Hematopoietic multipotent progenitor cell treated with erythropoietin and hydrocortisone succinate and interleukin-3 and kit ligand, for 6 days (in vitro differentiated cells): ENCODE measurements around the gene PYCARD.

Source experiments
- DNase-seq: peaks from one replicate; pipeline ENCODE4 v3.0.0-alpha.2; 2015

PYCARD gene

GRCh38 chr16:31189412-31189778, 13.2 kb downstream of the PYCARD start:
- DNase-seq: no peak

- DNase-seq: no peak
Observed at GRCh38 chr16:31188450-31189411, 13.8 kb downstream of the PYCARD start.

- DNase-seq: no peak
Observed at GRCh38 chr16:31187808-31188189, 14.8 kb downstream of the PYCARD start.

GRCh38 chr16:31186930-31187807, 15.4 kb downstream of the PYCARD start:
- no peak for DNase-seq

- no peak for DNase-seq
Observed at GRCh38 chr16:31186176-31186575, 16.4 kb downstream of the PYCARD start.

- no peak for DNase-seq
Observed at GRCh38 chr16:31185339-31185738, 17.2 kb downstream of the PYCARD start.

GRCh38 chr16:31184888-31185287, 17.7 kb downstream of the PYCARD start:
- no peak for DNase-seq

- DNase-seq: no peak
Observed at GRCh38 chr16:31183432-31184428, 18.8 kb downstream of the PYCARD start.

- no peak for DNase-seq
Observed at GRCh38 chr16:31182391-31182790, 20.2 kb downstream of the PYCARD start.

- DNase-seq: peak; percentile 66
Observed at GRCh38 chr16:31181102-31181830, 21.3 kb downstream of the PYCARD start.

GRCh38 chr16:31179747-31180459, 22.7 kb downstream of the PYCARD start, which contains the start of gene FUS:
FUS (plus strand) TSS chr16:31180139; CDS start chr16:31180215, 76 bp downstream.
- peak; percentile 95 for DNase-seq

GRCh38 chr16:31179219-31179746, 23.3 kb downstream of the PYCARD start:
- DNase-seq: no peak

- peak; percentile 67 for DNase-seq
Observed at GRCh38 chr16:31177136-31177535, 25.4 kb downstream of the PYCARD start.

GRCh38 chr16:31170048-31170447, 32.5 kb downstream of the PYCARD start:
- DNase-seq: peak; percentile 41

GRCh38 chr16:31168848-31169247, 33.7 kb downstream of the PYCARD start:
- no peak for DNase-seq

GRCh38 chr16:31167315-31167714, 35.2 kb downstream of the PYCARD start:
- no peak for DNase-seq

GRCh38 chr16:31157136-31157535, 45.4 kb downstream of the PYCARD start:
- DNase-seq: peak; percentile 64
